ENCODE results near the gene PTRH2.
"Not testable (repeated sequence)": the region's sequence is repeated elsewhere in the genome, so short reads cannot be mapped to it uniquely, and the experiment has no call there.

The PTRH2 gene

DNA sequence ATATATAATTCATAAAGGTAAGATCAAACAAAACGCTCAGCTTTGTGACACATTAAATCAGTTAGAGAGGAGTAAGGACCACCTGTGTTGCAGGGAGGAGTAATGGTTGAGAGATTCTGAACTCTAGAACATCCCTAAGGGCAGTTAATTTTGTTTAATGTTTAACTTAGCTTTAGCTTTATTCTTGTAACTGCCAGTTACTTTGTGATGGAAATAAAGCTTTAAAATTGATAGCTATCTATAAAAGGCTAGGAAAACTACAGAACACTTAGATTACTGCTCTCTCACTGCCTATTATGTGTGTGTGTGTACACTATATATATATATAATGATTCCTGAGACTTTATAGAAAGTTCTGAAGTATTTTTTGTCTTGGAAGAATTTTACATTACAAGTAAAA is 37.8 kb downstream of the PTRH2 start:
- Histone ChIP-seq H3K4me3 (replicated peaks; ENCODE audit: low read depth, low read length) (no peak overlapping the region), H3K36me3 (ENCODE audit: control insufficient read depth, insufficient read depth, low read length) (peaks cover 7% of the 10 kb centered on the region), H3K27me3 (replicated peaks; ENCODE audit: control insufficient read depth, insufficient read depth, low read length) (no peaks in the 10 kb centered on the region)
- TF ChIP-seq, protein P1, sequence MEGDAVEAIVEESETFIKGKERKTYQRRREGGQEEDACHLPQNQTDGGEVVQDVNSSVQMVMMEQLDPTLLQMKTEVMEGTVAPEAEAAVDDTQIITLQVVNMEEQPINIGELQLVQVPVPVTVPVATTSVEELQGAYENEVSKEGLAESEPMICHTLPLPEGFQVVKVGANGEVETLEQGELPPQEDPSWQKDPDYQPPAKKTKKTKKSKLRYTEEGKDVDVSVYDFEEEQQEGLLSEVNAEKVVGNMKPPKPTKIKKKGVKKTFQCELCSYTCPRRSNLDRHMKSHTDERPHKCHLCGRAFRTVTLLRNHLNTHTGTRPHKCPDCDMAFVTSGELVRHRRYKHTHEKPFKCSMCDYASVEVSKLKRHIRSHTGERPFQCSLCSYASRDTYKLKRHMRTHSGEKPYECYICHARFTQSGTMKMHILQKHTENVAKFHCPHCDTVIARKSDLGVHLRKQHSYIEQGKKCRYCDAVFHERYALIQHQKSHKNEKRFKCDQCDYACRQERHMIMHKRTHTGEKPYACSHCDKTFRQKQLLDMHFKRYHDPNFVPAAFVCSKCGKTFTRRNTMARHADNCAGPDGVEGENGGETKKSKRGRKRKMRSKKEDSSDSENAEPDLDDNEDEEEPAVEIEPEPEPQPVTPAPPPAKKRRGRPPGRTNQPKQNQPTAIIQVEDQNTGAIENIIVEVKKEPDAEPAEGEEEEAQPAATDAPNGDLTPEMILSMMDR (IDR thresholded peaks at IDR 0.05; ENCODE audit: insufficient read depth, low read length, poor library complexity, severe bottlenecking): no peak
- no peak for DNase-seq (ENCODE audit: extremely low read depth, insufficient read length)

DNA sequence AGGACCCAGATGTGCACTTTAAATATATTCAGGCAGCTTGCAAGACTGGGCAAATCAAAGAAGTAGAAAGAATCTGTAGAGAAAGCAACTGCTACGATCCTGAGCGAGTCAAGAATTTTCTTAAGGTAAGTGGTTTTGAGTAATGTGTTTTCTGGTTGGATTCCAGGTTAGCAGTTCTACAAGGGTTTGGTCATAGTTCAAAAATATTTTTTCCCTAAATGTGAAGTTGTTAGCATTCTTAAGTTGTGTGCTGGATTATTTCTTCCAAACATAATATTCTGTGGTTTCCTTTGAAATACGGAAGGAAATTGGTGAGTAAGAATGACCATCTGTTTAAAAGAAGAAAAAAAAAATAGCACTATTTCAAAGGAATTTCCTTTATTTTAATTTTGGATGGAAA is 38.4 kb downstream of the PTRH2 start:
- DNase-seq (ENCODE audit: extremely low read depth, insufficient read length): no peak
- H3K4me3 ChIP-seq (replicated peaks; ENCODE audit: low read depth, low read length): no peak overlapping the region
- TF ChIP-seq, protein P1 (IDR thresholded peaks at IDR 0.05; ENCODE audit: insufficient read depth, low read length, poor library complexity, severe bottlenecking): no peak
- H3K27me3 ChIP-seq (replicated peaks; ENCODE audit: control insufficient read depth, insufficient read depth, low read length): no peaks in the 10 kb centered on the region
- H3K36me3 ChIP-seq (ENCODE audit: control insufficient read depth, insufficient read depth, low read length): peaks cover 9% of the 10 kb centered on the region

DNA sequence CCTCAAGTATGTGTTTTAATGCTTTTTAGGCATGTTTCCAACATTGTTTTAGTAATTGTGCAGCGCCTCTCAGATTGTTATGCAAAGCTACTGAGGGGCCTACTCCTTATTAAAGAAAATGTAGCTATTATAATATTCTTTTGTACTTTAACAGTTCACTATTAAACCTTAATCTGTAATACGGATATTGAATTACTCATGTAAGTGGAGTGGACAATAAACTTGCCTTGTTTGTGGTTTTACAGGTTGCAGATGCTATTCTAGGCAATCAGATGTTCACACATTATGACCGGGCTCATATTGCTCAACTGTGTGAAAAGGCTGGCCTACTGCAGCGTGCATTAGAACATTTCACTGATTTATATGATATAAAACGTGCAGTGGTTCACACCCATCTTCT is 41.0 kb downstream of the PTRH2 start:
- Histone ChIP-seq H3K4me3 (replicated peaks; ENCODE audit: low read depth, low read length) (no peak overlapping the region), H3K27me3 (replicated peaks; ENCODE audit: control insufficient read depth, insufficient read depth, low read length) (no peaks in the 10 kb centered on the region), H3K36me3 (ENCODE audit: control insufficient read depth, insufficient read depth, low read length) (peaks cover 12% of the 10 kb centered on the region)
- no peak for DNase-seq (ENCODE audit: extremely low read depth, insufficient read length)
- TF ChIP-seq, protein P1 (IDR thresholded peaks at IDR 0.05; ENCODE audit: insufficient read depth, low read length, poor library complexity, severe bottlenecking): no peak

DNA sequence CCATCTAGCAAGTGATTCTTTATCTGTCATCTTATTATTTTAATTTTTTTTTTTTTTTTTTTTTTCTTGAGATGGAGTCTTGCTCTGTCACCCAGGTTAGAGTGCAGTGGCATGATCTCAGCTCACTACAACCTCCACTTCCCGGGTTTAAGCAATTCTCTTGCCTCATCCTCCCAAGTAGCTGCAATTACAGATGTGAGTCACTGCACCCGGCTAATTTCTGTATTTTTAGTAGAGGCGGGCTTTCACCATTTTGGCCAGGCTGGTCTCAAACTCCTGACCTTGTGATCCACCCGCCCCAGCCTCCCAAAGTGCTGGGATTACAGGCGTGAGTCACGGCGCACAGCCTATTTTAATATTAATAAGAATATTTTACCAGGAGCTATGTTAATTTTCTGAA is 50.6 kb downstream of the PTRH2 start:
- H3K36me3 ChIP-seq (ENCODE audit: control insufficient read depth, insufficient read depth, low read length): peaks cover 12% of the 10 kb centered on the region

DNA sequence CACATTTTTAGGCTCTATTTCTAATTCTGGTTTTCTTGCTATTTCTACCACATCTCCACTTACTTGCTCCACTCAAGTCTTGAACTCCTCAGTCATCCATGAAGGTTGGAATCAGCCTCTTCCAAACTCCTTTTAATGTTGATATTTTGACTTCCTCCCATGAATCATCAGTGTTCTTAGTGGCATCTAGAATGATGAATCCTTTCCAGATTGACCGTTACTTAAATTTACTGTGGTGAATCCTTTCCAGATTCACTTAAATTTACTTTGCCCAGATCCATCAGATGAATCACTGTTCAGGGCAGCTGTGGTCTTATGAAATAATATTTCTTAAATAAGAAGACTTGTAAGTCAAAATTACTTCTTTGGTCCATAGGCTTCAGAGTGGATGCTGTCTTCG is 55.1 kb downstream of the PTRH2 start:
- no peak overlapping the region for H3K4me3 ChIP-seq (replicated peaks; ENCODE audit: low read depth, low read length)
- TF ChIP-seq, protein P1 (IDR thresholded peaks at IDR 0.05; ENCODE audit: insufficient read depth, low read length, poor library complexity, severe bottlenecking): no peak
- no peaks in the 10 kb centered on the region for H3K27me3 ChIP-seq (replicated peaks; ENCODE audit: control insufficient read depth, insufficient read depth, low read length)
- H3K36me3 ChIP-seq (ENCODE audit: control insufficient read depth, insufficient read depth, low read length): peaks cover 10% of the 10 kb centered on the region
- no peak for DNase-seq (ENCODE audit: extremely low read depth, insufficient read length)

More for the DNA sequence above, 50.6 kb downstream of the PTRH2 start:
- not testable (repeated sequence) for H3K4me3 ChIP-seq (replicated peaks; ENCODE audit: low read depth, low read length); H3K27me3 ChIP-seq (replicated peaks; ENCODE audit: control insufficient read depth, insufficient read depth, low read length); DNase-seq (ENCODE audit: extremely low read depth, insufficient read length)

DNA sequence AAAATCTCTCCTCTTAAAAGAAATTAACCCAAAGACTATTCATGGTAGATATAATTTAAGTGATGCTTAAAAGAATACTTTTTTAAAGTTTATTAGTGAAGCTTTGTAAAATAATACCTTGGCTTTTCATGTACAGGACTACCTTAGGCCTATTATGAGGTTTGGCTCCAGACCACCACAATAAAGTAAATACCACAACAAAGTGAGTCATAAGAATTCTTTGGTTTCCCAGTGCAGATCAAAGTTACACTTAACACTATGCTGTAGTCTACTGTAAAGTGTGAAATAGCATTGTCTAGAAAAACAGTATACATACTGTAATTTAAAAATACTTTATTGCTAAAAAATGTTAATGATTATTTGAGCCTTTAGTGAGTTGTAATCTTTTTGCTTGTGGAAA is 55.9 kb downstream of the PTRH2 start:
- H3K27me3 ChIP-seq (replicated peaks; ENCODE audit: control insufficient read depth, insufficient read depth, low read length): no peaks in the 10 kb centered on the region
- H3K4me3 ChIP-seq (replicated peaks; ENCODE audit: low read depth, low read length): no peak overlapping the region
- H3K36me3 ChIP-seq (ENCODE audit: control insufficient read depth, insufficient read depth, low read length): peaks cover 9% of the 10 kb centered on the region
- no peak for DNase-seq (ENCODE audit: extremely low read depth, insufficient read length)
- TF ChIP-seq, protein P1 (IDR thresholded peaks at IDR 0.05; ENCODE audit: insufficient read depth, low read length, poor library complexity, severe bottlenecking): no peak

Measured in GM06990 (cell line).